Fibroblast of the conjunctiva (primary cell): ENCODE measurements around the gene TMEM214.

ENCODE experiments used
- DNase-seq: peaks from one replicate; pipeline ENCODE4 v3.0.0-alpha.2; 2010; ENCODE audit warnings: low read depth

The TMEM214 gene

DNA sequence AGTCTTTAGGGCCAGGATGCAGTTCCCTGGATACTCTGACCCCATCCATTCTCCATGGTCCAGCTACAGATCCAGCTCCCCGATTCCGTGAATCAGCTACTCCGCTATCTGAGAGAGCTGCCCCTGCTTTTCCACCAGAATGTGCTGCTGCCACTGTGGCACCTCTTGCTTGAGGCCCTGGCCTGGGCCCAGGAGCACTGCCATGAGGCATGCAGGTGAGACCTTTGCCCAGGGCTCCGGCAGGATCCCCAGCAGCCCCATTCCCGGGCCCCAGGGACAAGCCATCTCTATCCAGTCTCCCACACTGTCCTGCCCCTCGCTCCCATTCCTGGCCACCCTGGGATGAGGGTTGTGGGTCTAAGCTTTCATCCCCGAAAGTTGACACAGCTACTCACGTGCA lies 7.5 kb downstream of the TMEM214 start:
- no peak for DNase-seq

GRCh38 chr2:27041752-27042151 lies 9.0 kb downstream of the TMEM214 start:
- no peak for DNase-seq

- no peak for DNase-seq
These were observed 9.4 kb downstream of the TMEM214 start for GRCh38 chr2:27042159-27042661.

DNA sequence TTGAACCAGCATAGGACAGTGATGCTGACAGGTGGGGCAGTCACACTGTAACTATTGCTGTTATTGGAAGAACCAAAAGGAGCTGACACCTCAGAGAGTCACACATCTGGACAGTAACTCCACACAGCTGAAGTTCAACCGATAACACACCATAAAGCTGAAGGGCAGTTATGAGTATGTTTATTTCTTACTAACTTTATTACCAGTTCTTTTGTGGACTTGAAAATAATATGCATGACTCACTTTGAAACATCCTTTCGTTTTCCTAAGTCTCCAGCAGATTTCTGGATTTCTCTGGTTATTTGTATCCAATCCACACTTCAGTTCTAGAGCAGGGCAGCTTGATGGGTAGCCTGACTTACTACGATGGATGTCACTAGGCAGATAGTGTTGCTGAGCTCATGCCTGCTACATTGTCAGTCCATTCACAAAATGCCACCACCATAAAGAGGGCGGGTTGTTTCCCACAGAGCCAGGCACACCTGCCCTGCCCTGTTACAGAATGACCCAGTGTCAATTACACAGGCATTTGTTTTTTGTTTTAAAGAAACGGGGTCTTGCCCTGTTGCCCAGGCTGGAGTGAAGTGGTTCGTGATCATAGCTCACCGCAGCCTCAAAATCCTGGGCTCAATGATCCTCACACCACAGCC lies 10.3 kb downstream of the TMEM214 start:
- no peak for DNase-seq

GRCh38 chr2:27049422-27050280 lies 16.9 kb downstream of the TMEM214 start:
- DNase-seq = no peak

DNA sequence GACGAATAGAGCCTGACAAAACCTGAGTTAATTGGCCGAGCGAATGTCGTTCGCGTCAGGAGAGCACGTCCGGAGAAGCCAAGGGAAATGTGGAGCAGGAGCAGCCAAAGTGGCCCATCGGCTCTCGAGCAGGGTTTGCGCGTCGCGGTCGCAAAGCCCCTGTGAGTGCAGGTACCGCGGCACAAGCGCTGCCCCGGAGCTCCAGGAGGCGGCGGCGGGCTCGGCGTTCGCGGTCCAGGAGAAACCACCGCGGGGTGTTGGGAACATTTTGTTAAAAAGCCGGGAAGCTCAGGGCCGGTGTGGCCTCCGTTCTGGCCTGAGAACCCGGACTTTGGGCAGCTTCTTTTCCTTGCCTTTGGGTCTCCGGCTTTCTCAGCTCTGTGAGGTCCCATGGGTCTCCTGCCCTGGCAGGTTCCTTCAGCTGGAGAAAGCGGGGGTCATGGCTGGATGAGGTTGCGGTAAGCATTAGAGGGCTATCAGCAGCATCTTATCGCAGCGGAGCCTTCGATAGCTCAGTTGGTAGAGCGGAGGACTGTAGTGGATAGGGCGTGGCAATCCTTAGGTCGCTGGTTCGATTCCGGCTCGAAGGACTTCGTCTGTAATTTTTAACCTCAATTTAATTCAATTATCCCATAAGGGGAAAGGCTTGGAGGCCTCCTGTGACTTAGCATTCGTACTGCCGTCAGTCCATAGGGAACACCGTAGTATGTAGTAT lies 17.7 kb downstream of the TMEM214 start:
- peak; percentile 97 for DNase-seq

DNA sequence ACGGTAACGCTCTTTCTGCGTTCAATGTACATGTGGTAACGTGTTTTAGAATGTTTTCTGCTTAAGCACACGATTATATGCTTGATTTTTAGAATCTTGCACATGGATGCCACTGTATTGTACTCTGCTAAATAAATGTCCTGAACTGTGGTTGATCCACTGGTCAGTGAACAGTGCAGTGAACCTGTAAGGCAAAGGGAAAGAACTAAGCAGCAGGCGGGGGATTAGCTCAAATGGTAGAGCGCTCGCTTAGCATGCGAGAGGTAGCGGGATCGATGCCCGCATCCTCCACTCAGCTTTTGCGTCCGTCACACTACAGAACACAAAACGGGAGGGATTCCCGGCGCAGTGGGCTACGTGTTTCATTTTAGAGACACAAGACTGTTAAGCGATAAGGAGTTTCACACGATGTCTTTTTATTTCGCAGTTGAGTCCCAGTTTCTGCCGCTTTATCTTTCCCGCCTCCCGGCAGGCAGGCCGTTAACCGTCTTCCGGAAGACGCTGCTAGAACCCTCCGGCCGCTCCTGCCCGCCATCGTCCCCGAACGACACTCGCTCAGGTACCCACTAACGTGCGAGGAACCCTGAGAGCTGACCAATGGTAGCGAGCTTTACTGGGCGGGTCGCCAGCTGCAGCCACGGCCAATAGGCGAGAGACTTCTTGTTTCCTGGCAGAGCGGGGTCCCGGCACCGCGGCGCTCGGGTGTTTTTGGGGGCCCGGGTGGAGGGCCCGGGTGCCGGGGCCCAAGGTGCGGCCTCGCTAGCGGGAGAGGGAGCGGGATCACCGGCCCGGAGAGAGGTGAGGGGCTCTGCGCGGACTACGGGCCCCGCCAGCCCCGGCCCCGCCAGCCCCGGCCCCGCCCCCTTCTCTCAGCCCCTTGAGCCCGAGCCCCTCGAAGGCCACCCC lies 18.5 kb downstream of the TMEM214 start, which contains the start of gene AGBL5:
AGBL5 (plus strand) TSS at position 673 of the 906 bp plus-strand sequence. CDS start 1,291 bp downstream, outside the sequence.
- peak; percentile 90 for DNase-seq

GRCh38 chr2:27051902-27052645 lies 19.3 kb downstream of the TMEM214 start:
- no peak for DNase-seq

DNA sequence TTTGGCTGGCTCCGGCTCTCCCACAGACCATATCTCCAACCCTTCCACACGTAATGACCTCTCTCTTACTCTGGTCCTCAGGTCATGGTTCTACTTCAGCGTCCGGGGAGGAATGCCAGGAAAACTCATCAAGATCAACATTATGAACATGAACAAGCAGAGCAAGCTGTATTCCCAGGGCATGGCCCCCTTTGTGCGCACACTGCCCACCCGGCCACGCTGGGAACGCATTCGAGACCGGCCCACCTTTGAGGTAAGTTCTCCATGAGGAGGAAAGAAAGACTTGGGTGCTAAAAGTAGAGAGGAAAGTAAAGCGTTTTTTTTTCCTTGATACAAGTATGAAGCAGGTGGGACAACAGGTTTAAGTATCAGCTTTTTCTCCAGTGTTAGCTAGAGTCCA lies 20.6 kb downstream of the TMEM214 start:
- DNase-seq = no peak

DNA sequence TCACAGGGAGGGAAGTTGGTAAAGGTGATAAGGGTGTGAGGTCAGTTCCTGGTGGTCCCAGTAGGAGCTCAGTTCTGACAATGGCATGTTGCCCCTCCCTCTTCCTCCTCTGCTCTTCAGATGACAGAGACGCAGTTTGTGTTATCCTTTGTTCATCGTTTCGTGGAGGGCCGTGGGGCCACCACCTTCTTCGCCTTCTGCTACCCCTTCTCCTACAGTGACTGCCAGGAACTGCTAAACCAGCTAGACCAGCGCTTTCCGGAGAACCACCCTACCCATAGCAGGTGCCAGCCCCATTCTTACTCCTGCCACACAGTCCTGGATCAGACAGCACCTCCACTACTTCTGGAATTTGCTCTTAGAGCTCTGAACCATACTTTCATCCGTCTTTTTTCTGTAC lies 21.0 kb downstream of the TMEM214 start:
- DNase-seq = no peak

DNA sequence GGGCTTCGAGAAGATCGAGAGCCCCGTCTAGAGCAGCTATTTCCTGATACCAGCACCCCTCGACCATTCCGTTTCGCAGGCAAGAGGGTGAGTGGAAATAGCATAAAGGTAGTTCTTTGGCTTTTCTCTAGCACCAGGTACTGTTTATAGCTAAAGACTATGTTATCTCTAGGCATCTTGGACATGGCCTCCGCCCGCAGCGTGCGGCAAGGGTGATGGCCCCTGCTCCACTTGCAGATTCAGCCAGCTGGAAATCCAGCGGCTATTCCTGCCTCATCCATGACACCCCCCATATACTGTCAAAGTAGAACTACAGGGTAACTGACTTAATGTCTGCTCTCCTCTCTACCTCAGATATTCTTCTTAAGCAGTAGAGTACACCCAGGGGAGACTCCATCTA lies 22.0 kb downstream of the TMEM214 start:
- DNase-seq = no peak

DNA sequence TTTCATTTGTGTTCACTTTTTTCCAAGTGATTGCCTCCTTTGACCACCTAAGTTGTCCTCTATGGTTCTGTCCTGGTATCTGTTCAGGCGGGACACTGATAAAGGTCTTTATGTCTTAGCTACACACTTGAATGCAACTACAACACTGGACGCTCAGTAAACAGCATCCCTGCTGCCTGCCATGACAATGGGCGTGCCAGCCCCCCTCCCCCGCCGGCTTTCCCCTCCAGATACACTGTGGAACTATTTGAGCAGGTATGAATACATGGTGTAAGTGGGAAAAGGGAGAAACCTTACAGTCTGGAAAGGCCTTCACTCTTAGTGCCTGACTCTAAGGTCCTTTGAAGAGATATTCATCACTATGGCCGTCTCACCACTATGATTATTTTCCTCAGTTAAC lies 24.4 kb downstream of the TMEM214 start:
- DNase-seq = no peak

DNA sequence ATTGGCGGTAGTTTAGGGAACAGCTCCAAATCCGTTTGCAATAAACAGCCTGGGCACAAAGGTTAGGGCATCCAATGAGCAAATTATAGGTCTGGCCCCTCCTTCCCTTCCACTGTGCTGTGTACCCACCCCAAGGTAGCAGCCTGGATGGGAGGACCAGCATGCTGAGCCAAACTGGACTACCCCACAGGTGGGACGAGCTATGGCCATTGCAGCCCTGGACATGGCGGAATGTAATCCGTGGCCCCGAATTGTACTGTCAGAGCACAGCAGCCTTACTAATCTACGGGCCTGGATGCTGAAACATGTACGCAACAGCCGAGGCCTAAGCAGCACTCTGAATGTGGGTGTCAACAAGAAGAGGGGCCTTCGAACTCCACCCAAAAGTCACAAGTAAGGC lies 25.4 kb downstream of the TMEM214 start:
- no peak for DNase-seq

DNA sequence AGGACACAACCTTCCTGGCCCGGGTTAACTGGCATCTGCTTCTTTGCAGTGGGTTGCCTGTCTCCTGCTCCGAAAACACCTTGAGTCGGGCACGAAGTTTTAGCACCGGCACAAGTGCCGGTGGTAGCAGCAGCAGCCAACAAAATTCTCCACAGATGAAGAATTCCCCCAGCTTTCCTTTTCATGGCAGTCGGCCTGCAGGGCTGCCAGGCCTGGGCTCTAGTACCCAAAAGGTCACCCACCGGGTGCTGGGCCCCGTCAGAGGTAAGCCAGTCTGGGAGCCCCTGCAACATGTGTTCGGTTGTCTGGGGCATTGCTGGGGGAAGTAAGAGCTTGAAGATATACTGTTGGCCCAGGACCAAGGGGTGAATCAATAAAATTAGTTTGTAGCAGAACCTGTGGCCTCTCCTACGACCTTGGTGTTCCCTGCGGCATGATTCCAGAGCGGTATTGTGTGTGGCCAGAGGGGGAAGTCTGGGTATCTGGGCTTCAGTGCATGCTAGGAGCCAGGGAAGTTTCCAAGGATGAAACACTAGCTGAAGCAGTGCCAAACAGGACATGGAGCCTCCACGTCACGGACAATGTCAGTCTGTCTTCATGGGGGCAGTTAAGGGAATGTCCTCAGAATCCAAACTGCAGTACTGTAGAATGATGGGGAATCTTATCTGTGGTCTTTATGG lies 26.5 kb downstream of the TMEM214 start:
- no peak for DNase-seq

GRCh38 chr2:27060323-27060722 lies 27.6 kb downstream of the TMEM214 start:
- DNase-seq = no peak

DNA sequence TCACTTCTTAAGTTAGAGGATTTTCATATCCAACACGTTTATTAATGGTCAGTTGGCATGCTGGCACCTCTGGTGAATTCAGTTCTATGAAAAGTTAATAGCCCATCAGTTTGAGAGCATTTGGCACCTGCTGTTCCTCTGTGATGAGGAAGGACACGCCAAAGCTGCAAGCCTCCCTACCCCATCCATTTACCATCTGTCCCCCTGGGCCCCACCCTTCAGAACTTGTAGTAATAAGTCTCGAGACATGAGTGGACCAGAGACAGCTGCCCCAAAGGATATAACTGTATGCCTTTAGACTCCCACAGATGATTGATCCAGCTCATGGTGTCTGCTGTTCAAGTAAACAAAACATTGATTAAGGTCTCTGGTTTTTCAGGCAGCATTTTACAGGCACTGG lies 32.4 kb downstream of the TMEM214 start:
- no peak for DNase-seq

DNA sequence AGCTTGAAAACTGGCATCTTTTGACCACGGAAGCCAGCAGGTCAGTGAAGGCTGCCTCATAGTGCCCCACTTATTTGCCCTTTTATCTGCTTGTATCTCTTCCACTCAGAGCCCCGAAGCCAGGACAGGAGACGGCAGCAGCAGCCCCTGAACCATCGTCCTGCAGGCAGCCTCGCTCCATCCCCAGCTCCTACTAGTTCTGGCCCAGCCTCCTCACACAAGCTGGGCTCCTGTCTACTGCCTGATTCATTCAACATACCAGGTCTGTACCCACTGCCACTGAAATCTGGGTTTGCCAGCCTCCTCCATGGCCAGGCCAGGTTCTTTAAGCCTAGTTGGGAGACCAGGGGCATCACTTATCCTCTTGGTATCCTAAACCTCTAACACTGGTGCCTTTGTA lies 34.6 kb downstream of the TMEM214 start:
- DNase-seq = no peak

GRCh38 chr2:27069436-27069835 lies 36.7 kb downstream of the TMEM214 start:
- DNase-seq = no peak

- no peak for DNase-seq
These were observed 37.3 kb downstream of the TMEM214 start for GRCh38 chr2:27069961-27070618.
